Peyer's patch (tissue), 4 donors: ENCODE results near the gene SUMO3.

ENCODE experiments used
- POLR2A ChIP-seq, 2 donors: fragments of 450-650 bp; IDR thresholded peaks; one replicate each; pipeline ENCODE4 v1.5.1; 2017; ENCODE audit warnings: antibody characterized with exemption in 2 of 2, mild to moderate bottlenecking in 2 of 2, moderate library complexity in 2 of 2
- TF ChIP-seq, protein P1 (sequence below), 6 experiments: fragments of 450-650 bp in 4 of 6; fragments of 200-600 bp in 2 of 6; sonication (generic) in 1 of 6; IDR thresholded peaks; one replicate each; pipeline ENCODE4 v1.5.1; 2017 to 2019; ENCODE audit warnings: antibody characterized with exemption in 6 of 6, mild to moderate bottlenecking in 3 of 6, moderate library complexity in 1 of 6

DNA sequence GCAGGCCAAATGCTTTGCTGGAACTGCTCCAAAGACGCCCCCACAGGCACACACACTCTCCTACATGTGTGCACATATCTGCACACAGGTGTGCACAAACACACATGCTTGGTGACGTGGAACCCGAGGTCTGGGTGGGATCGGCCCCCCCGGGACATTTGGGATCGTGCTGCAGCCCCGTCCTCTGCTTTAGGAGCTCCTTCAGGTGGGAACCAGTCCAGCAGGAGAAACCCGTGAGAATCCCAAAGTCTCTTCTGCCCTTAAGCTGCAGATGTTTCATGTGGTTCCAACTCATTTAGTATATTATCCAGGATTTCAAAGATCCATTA is 54.8 kb downstream of the SUMO3 start:
- TF ChIP-seq, protein P1, sequence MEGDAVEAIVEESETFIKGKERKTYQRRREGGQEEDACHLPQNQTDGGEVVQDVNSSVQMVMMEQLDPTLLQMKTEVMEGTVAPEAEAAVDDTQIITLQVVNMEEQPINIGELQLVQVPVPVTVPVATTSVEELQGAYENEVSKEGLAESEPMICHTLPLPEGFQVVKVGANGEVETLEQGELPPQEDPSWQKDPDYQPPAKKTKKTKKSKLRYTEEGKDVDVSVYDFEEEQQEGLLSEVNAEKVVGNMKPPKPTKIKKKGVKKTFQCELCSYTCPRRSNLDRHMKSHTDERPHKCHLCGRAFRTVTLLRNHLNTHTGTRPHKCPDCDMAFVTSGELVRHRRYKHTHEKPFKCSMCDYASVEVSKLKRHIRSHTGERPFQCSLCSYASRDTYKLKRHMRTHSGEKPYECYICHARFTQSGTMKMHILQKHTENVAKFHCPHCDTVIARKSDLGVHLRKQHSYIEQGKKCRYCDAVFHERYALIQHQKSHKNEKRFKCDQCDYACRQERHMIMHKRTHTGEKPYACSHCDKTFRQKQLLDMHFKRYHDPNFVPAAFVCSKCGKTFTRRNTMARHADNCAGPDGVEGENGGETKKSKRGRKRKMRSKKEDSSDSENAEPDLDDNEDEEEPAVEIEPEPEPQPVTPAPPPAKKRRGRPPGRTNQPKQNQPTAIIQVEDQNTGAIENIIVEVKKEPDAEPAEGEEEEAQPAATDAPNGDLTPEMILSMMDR (IDR thresholded peaks at IDR 0.05): no peak
- TF ChIP-seq POLR2A (IDR thresholded peaks at IDR 0.05): no peak
